HG03280 (cell line): ENCODE results near the gene ZDHHC24.

Source experiments
- ATAC-seq: cut with Tn5 transposase; IDR thresholded peaks from one replicate; pipeline ENCODE4 v1.9.1; 2021; ENCODE audit warnings: mild to moderate bottlenecking, moderate library complexity; ENCODE audit not compliant: unreplicated experiment

Gene ZDHHC24

DNA sequence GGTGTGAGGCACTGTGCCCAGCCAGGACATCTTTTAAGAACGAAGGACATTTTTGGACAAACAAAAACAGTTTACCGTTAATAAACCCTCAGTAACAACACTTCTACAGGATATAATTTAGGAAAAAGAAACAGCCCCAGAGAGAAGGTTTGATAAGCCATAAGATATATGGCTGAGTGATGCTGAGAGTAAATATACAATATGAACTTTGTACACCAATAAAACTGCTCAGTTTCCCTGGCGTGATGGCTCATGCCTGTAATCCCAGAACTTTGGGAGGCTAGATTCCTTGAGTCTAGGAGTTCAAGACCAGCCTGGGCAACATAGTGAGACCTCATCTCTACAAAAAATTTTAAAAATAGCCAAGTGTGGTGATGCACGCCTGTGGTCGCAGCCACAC, 47.3 kb downstream of the ZDHHC24 start:
- no peak for ATAC-seq

- ATAC-seq = no peak
Observed at GRCh38 chr11:66497206-66497605, 48.6 kb downstream of the ZDHHC24 start.

- ATAC-seq = no peak
Observed at GRCh38 chr11:66495401-66495854, 50.4 kb downstream of the ZDHHC24 start.

DNA sequence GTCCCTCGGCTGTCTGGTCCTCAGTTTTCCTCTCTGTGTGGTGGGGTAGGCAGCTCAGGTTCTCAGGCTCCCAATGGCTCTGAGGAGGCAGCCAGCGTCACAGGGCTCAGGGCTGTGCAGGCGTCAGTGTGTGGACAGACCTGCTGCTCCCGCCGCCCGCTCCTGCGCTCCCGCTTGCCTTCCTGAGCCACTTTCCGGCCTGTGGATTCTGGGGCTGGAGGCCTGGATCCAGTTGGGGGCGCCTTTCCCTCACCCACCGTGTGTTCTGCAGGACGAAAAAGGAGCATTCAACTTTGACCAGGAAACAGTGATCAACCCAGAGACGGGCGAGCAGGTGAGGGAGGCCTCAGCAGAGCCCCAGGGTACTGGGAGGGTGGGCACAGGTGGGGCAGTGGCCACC, 50.9 kb downstream of the ZDHHC24 start:
- ATAC-seq = no peak

DNA sequence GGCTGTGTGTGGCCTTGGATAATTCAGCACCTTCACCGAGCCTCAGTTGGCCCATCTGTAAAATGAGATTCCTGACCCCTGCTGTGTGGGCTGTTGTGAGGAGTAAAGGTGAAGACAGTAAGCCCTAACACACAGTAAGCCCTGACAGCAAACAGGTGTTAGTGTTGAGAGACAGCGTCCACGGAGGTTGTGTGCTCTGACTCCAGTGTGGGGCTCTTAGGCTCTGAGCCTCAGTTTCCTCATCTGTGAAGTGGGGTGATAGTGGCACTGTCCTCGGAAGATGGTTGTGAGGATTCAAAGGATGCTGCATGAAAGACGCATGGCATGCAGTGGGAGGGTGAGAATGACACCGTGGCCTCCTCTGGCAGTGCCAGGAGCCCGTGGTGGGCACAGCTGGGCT, 51.4 kb downstream of the ZDHHC24 start:
- ATAC-seq = no peak

GRCh38 chr11:66493130-66493529, 52.7 kb downstream of the ZDHHC24 start:
- no peak for ATAC-seq

DNA sequence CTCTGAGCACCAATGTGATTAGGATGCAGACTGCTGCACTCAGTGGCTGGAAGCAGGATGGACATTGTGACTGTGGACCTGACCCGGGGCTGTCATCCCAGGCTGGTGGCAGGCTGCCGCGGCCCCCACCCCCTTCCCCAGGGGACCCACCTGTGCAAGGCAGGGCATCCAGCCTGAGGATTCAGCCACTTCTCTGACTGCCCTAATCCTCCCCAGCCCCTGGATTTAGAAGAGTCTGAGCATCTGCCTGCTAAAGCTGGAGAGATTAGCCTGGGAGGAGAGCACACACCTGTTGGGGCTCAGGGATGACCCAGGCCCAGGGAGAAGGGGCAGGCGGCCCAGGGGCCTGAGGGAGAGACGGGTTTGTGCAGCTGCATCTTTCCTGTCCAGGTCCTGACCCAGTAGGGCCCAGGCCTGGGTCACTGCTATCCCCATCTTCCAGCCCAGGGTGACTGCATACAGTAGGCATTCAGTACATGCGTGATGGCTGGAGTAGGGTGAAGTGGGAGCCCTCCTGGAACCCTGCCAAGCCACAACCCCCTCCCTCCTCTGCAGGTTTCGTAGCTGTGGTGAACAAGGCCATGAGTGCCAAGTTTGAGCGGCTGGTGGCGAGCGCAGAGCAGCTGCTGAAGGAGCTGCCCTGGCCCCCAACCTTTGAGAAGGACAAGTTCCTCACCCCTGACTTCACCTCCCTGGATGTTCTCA, 53.5 kb downstream of the ZDHHC24 start:
- no peak for ATAC-seq

- ATAC-seq = no peak
Observed at GRCh38 chr11:66491315-66491935, 54.4 kb downstream of the ZDHHC24 start.

- ATAC-seq = no peak
Observed at GRCh38 chr11:66489636-66490035, 56.2 kb downstream of the ZDHHC24 start.

GRCh38 chr11:66488957-66489356, 56.9 kb downstream of the ZDHHC24 start:
- no peak for ATAC-seq

GRCh38 chr11:66484806-66485380, 61.0 kb downstream of the ZDHHC24 start:
- no peak for ATAC-seq

DNA sequence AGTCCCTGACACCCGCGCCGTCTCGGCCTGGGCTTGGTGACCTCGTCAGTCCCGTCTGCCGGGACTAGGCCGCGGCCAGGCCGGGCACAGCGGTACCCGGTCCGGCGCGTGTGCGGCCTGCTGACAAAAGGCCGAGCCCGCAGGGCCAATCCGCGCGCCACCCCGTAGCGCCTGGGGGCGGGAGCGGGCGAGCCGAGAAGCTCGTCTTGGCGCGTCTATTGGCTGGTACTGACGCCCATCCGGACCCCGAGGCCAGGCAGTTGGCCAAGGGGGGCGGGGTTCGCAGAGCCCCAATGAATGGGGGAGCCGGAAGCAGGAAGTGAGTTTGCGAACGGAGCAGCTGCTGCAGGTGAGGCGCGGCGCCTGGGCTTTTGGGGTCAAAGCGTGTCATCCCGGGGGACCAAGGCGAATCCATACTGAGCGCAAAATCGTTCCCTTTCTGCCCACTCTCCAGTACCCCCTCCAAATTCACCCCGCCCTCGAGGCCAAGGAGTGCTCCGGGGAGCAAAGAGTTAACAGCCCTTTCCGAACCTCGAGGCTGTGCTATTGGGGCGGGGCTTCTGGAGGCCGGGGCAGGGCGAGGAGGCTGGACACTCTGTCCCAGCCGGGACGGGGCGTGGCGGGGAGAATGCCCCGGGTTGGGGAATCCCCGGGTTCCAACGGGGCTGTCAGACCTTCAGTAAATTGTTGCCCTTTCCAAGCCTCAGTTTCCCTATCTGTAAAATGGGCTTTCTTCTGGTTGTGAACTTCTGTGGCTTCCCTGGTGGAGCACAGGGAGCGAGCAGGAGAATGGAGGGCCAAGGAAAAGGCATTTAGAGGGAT, 65.5 kb downstream of the ZDHHC24 start, which contains the start of gene DPP3:
DPP3 (plus strand) TSS at position 318 of the 822 bp plus-strand sequence. CDS start 1,767 bp downstream, outside the sequence.
- ATAC-seq = peak; percentile 94

DNA sequence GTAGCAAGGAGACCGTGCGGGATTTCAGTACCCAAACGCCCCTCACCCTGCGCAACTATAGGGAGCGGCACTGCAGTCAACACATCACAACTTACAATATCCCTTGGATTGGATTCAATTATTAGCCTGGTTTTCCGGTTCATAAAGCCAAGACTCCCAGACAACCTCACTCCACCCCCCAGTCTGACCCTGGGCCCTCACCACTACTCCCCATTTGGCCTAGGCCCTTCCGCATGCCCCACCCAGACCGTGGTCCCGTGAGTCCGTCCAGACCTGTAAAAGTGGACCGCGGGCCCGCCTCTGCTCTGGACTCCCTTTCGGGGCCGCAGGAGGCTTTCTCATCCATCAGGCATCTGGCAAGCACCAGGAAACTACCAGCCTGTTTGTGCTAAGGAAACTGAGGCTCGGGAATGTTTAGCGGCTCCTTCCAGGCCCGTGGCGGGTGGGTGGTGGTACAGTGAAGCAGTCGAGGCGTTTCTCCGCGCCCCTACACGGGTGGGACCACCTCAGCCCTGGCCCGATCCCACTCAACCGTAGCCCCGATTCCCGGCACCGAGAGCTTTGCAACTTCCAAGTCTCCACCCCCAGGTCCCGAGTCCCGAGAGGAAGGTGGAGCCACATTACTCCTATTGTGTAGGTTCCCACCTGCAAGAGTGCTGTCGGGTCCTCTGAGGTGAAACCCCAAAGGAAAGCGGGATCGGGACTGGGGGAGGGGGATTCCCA, 66.3 kb downstream of the ZDHHC24 start:
- ATAC-seq = no peak

GRCh38 chr11:66478729-66479393, 67.0 kb downstream of the ZDHHC24 start:
- no peak for ATAC-seq

DNA sequence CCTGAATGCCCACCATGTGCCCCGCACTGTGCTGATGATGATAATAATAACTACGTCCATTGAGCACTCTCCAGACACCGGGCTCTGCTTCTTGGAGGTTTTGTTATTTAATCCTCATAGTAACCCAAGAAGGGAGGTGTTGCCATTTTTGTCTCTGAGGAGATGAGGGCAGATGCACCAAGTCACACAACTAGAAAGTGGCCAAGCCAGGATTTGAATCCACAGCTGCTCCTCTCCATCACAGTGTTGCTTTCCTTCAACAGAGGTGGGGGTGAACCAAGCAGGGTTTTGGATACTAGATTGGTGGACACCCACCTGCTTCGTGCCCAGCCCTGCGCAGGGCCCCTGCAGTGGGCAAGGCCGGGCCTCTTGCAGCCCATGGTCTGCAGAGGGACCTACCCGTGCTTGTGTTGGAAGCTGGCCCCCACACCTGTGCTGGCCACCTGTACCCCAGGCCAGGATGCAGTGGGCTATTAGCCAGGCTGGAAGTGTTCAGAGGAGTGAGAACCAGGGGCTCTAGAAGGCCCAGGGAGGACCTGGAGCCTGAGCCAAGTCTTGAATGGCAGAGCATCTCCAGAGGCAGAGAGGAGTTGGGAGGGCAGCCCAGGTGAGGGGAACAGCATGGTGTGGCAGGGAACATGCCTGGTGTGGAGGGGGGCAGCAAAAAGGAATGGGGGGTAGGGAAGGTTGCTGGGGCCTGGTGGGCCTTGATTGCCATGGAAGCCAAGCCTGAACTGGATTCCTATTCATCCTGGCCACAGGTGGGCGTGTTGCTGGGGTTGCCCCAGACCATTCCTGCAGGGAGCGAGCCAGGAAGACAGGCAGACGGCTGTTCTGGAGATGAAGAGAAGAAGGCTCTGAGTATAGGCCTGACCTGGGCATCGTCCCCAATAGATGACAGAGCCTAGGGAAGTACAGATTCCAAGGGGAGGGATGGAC, 68.3 kb downstream of the ZDHHC24 start:
- ATAC-seq = no peak

GRCh38 chr11:66476841-66477251, 69.0 kb downstream of the ZDHHC24 start:
- no peak for ATAC-seq

DNA sequence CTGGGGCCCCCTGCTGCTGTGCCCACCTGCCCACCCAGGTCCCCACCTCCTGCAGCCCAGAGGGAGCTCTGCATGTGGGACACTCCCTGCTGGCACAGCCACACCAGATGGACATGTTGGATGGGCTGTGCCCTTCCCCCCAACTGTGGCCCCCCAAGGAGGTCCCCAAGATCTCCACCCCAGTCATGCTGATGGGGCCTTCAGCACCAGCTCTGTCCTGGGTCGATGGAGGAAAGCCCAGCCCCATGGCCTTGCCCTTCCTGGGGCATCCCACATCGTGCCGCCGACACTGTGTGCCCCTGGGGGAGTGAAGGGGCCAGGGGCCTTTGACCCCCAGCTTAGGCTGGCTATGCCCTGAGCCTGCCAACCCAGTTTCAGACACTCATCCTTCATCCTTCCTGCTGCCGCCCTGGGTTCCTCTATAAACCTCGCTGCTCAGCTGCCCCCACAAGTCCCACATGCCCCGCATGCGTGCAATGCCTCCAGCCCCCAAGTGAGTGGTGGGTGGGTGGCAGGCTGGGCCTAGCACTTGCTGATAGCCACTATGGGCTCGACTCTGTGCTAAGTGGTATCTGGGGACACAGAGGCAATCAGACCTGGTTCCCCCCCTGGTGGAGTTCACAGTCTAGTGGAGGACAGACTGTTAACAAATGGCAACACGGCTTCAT, 69.5 kb downstream of the ZDHHC24 start:
- no peak for ATAC-seq
